Transverse colon (tissue), 4 donors: ENCODE results near the gene NEU2. TPM values are rescaled to one million over a fixed set of nuclear protein-coding genes. Genes with fewer than 3 reads are reported as not detected.

Experiments
- DNase-seq: peaks from one replicate; pipeline ENCODE4 v3.0.0-alpha.2; 2019
- H3K27ac ChIP-seq, 4 donors: fragments of 200-600 bp; sonication (generic); 2 replicates each; pipeline ENCODE4 v1.5.1; 2016 to 2018; ENCODE audit warnings: inconsistent platforms in 4 of 4
- H3K27me3 ChIP-seq: fragments of 200-600 bp; sonication (generic); 2 replicates; pipeline ENCODE4 v1.5.1; 2017; ENCODE audit warnings: inconsistent platforms
- H3K36me3 ChIP-seq, 4 donors: fragments of 200-600 bp; sonication (generic); 2 replicates each; pipeline ENCODE4 v1.5.1; 2017 to 2019; ENCODE audit warnings: inconsistent platforms in 4 of 4
- H3K4me1 ChIP-seq, 4 donors: fragments of 200-600 bp; sonication (generic); 2 replicates each; pipeline ENCODE4 v1.5.1; 2017 to 2020; ENCODE audit warnings: inconsistent platforms in 4 of 4
- H3K4me3 ChIP-seq, 4 donors: fragments of 200-600 bp; sonication (generic); 1 replicate in 1 of 4; 2 replicates in 3 of 4; pipeline versions ENCODE4 v1.5.1 to v1.6.1; 2017 to 2019; ENCODE audit warnings: inconsistent platforms in 4 of 4
- H3K9me3 ChIP-seq, 2 donors: fragments of 200-600 bp; sonication (generic); 2 replicates each; pipeline ENCODE4 v1.5.1; 2017 to 2019; ENCODE audit warnings: inconsistent platforms in 2 of 2
- CTCF ChIP-seq, 5 experiments: fragments of 200-600 bp in 3 of 5; fragments of 450-650 bp in 2 of 5; sonication (generic) in 3 of 5; IDR thresholded peaks; 1 replicate in 2 of 5; 2 replicates in 3 of 5; pipeline ENCODE4 v1.5.1; 2016 to 2017; ENCODE audit warnings: antibody characterized with exemption in 5 of 5, inconsistent platforms in 3 of 5, mild to moderate bottlenecking in 2 of 5, moderate library complexity in 1 of 5
- EP300 ChIP-seq: sonication (generic); formaldehyde crosslinking; IDR thresholded peaks from one replicate; pipeline ENCODE4 v1.6.1; 2017; ENCODE audit warnings: antibody characterized with exemption, low read depth
- POLR2A ChIP-seq: fragments of 450-650 bp; IDR thresholded peaks from one replicate; pipeline ENCODE4 v1.6.1; 2016; ENCODE audit warnings: antibody characterized with exemption, mild to moderate bottlenecking, moderate library complexity
- POLR2AphosphoS5 ChIP-seq, 3 donors: sonication (generic); formaldehyde crosslinking; IDR thresholded peaks; one replicate each; pipeline ENCODE4 v1.6.1; 2016; ENCODE audit warnings: antibody characterized with exemption in 3 of 3
- WGBS, 2 donors: methylation state at CpG; one replicate each; pipeline ENCODE4 v1.1.5; 2018; ENCODE audit warnings: low coverage in 1 of 2; 5-methylcytosine and 5-hydroxymethylcytosine counted together
- in situ Hi-C, 4 donors: fragments of 200-750 bp; cut with MboI; loops; one replicate each; pipeline versions ENCODE4 v1.15.0 to v1.15.1; 2017; ENCODE audit warnings: low sequenced_read_pairs in 3 of 4, low pct_ligation_motif_present in 1 of 4, low pct_unique_long_range_greater_than_20kb in 1 of 4
- intact Hi-C: fragments of 100-400 bp; cut with DNase I; formaldehyde crosslinking; loops from one replicate; pipeline ENCODE4 v1.15.1; 2023; ENCODE audit warnings: low total_unique reads
- total RNA-seq, 4 donors: library from RNA; depleted of rRNA; stranded (reverse); fragments of >200 nt; gene quantifications; one replicate each; pipeline ENCODE4 v1.1.0, GENCODE V29; 2016

Gene NEU2
- total RNA-seq, 4 donors from 2014 or later = 0.41 TPM; not detected in 3

- no peak for DNase-seq
These were observed 10.7 kb upstream of the NEU2 start for GRCh38 chr2:233021771-233022170.

GRCh38 chr2:233022561-233022960 lies 9.9 kb upstream of the NEU2 start:
- no peak overlapping the region for H3K27ac ChIP-seq
- H3K27me3 ChIP-seq = no peaks in the 10 kb centered on the region
- H3K4me3 ChIP-seq = no peak overlapping the region
- WGBS, 2 donors = 82% methylated on average over 8 of the region's 8 CpGs; no CpG with 5 or more reads in 1 of the 2 donors
- H3K4me1 ChIP-seq = peaks cover 0 to 6% (median 2%) of the 10 kb centered on the region in 4 donors
- DNase-seq = no peak
- H3K36me3 ChIP-seq = no peaks in the 10 kb centered on the region
- in situ Hi-C loops (no loop called here), intact Hi-C loops (no loop called here)
- no peak for TF ChIP-seq EP300
- TF ChIP-seq CTCF (IDR thresholded peaks at IDR 0.05) = no peak
- TF ChIP-seq POLR2A = no peak
- H3K9me3 ChIP-seq = no peaks in the 10 kb centered on the region

More at GRCh38 chr2:233021771-233022170, 10.7 kb upstream of the NEU2 start:
- in situ Hi-C loops = no loop called here
- Histone ChIP-seq H3K4me1 (peaks cover 0 to 12% (median 3%) of the 10 kb centered on the region in 4 donors), H3K4me3 (no peak overlapping the region), H3K27ac (no peak overlapping the region), H3K36me3 (no peaks in the 10 kb centered on the region), H3K9me3 (no peaks in the 10 kb centered on the region), H3K27me3 (no peaks in the 10 kb centered on the region)
- TF ChIP-seq POLR2A = no peak
- TF ChIP-seq POLR2AphosphoS5 (IDR thresholded peaks at IDR 0.05) = no peak
- no peak for TF ChIP-seq CTCF (IDR thresholded peaks at IDR 0.05)
- TF ChIP-seq EP300 = no peak
- intact Hi-C loops = no loop called here
- 74% methylated on average over 8 of the region's 8 CpGs; no CpG with 5 or more reads in 1 of the 2 donors for WGBS, 2 donors

- Histone ChIP-seq H3K4me1 (peaks cover 0 to 4% (median 2%) of the 10 kb centered on the region in 4 donors), H3K4me3 (no peak overlapping the region), H3K27ac (no peak overlapping the region), H3K27me3 (no peaks in the 10 kb centered on the region), H3K36me3 (no peaks in the 10 kb centered on the region), H3K9me3 (no peaks in the 10 kb centered on the region)
- DNase-seq = no peak
- TF ChIP-seq EP300 = no peak
- no peak for TF ChIP-seq CTCF (IDR thresholded peaks at IDR 0.05)
- no peak for TF ChIP-seq POLR2AphosphoS5 (IDR thresholded peaks at IDR 0.05)
- TF ChIP-seq POLR2A = no peak
- WGBS, 2 donors = 90 to 100% methylated on average over 2 to 18 of the region's 18 CpGs
- intact Hi-C loops = no loop called here
- in situ Hi-C loops = no loop called here
These were observed 9.3 kb upstream of the NEU2 start for GRCh38 chr2:233023007-233023760.

GRCh38 chr2:233023761-233024410 lies 8.6 kb upstream of the NEU2 start:
- DNase-seq = no peak
- TF ChIP-seq EP300 = no peak
- no peak for TF ChIP-seq POLR2AphosphoS5 (IDR thresholded peaks at IDR 0.05)
- TF ChIP-seq POLR2A = no peak
- TF ChIP-seq CTCF (IDR thresholded peaks at IDR 0.05) = no peak
- Histone ChIP-seq H3K4me1 (peaks cover 0 to under 1% (median 0%) of the 10 kb centered on the region in 4 donors), H3K27ac (no peak overlapping the region), H3K27me3 (no peaks in the 10 kb centered on the region), H3K36me3 (no peaks in the 10 kb centered on the region), H3K4me3 (no peak overlapping the region), H3K9me3 (no peaks in the 10 kb centered on the region)
- in situ Hi-C loops = no loop called here
- WGBS, 2 donors = 80 to 91% methylated on average over 1 to 14 of the region's 14 CpGs
- intact Hi-C loops = no loop called here
